H1 (cell line): ENCODE results near the gene RGS8. TPM values are rescaled to one million over a fixed set of nuclear protein-coding genes. Genes with fewer than 3 reads are reported as not detected.

Source experiments
- CHD1 ChIP-seq: IDR thresholded peaks from 2 replicates; pipeline ENCODE4 v1.6.1; 2012; ENCODE audit warnings: low read depth, low read length, improper control_type of control experiment
- HDAC2 ChIP-seq, 2 experiments: fragments of 300-600 bp in 1 of 2; sonication (generic) in 1 of 2; IDR thresholded peaks; 2 replicates each; pipeline ENCODE4 v1.6.1; 2011 to 2012; ENCODE audit warnings: low read depth in 2 of 2, low read length in 2 of 2, mild to moderate bottlenecking in 2 of 2, moderate library complexity in 2 of 2, borderline replicate concordance in 1 of 2, inconsistent platforms in 1 of 2
- JUN ChIP-seq: IDR thresholded peaks from 2 replicates; pipeline ENCODE4 v1.6.1; 2011; ENCODE audit warnings: low read depth, mild to moderate bottlenecking, improper control_type of control experiment, low read length
- POU5F1 ChIP-seq: IDR thresholded peaks from 2 replicates; pipeline ENCODE4 v1.6.1; 2011; ENCODE audit warnings: low read depth, mild to moderate bottlenecking, low read length, moderate library complexity
- SAP30 ChIP-seq: fragments of 300-600 bp; sonication (generic); IDR thresholded peaks from 2 replicates; pipeline ENCODE4 v1.7.1; 2012; ENCODE audit warnings: low read length, moderate library complexity, mild to moderate bottlenecking, inconsistent platforms; ENCODE audit not compliant: insufficient read depth, insufficient replicate concordance
- SIN3A ChIP-seq, 2 experiments: IDR thresholded peaks in 1 of 2; conservative IDR thresholded peaks in 1 of 2; 2 replicates each; pipeline ENCODE4 v1.6.1; 2011 to 2012; ENCODE audit warnings: low read length in 2 of 2, improper control_type of control experiment in 1 of 2, low read depth in 1 of 2, mild to moderate bottlenecking in 1 of 2
- SIRT6 ChIP-seq: IDR thresholded peaks from one replicate; pipeline ENCODE4 v1.7.1; 2012; ENCODE audit warnings: low read length, inconsistent platforms
- TAF1 ChIP-seq: IDR thresholded peaks from 2 replicates; pipeline ENCODE4 v1.6.1; 2011; ENCODE audit warnings: mild to moderate bottlenecking, low read depth, low read length
- TCF12 ChIP-seq: IDR thresholded peaks from 2 replicates; pipeline ENCODE4 v1.6.1; 2011; ENCODE audit warnings: low read depth, mild to moderate bottlenecking, low read length
- polyA plus RNA-seq, 7 experiments: library from polyadenylated mRNA; depleted of rRNA in 3 of 7; stranded (reverse) in 5 of 7; unstranded in 2 of 7; fragments of >200 nt in 5 of 7; fragments of 200-250 nt in 2 of 7; gene quantifications; 1 replicate in 5 of 7; 2 replicates in 1 of 7; 4 replicates in 1 of 7; pipeline versions ENCODE4 v1.2.1 to v1.2.3, GENCODE V29; 2011 to 2013; ENCODE audit warnings: missing spikeins in 2 of 7, mixed read lengths in 2 of 7
- total RNA-seq: library from RNA; stranded (reverse); fragmentation: NEBNext Ultra II Directional; extraction: Animal tissue kit (Norgen Biotek cat#: 25700); gene quantifications from 2 replicates; pipeline ENCODE4 v1.2.1, GENCODE V29; 2021
- TF ChIP-seq, protein P1 (sequence below): IDR thresholded peaks from 2 replicates; pipeline ENCODE4 v1.6.1; 2011; ENCODE audit warnings: low read length, improper control_type of control experiment
- TF ChIP-seq, protein P2 (sequence below): IDR thresholded peaks from 2 replicates; pipeline ENCODE4 v1.6.1; 2012; ENCODE audit warnings: low read length, inconsistent platforms

RGS8 gene
- total and polyA plus RNA-seq, 2 of the 8 experiments (the other 6 are each of a cell fraction or from before 2014, with no cell fraction given), result 0.13 to 0.23 TPM

GRCh38 chr1:182716740-182717720, 32.6 kb upstream of the RGS8 start (continued):
- TF ChIP-seq JUN (no peak), POU5F1 (no peak), SIN3A (conservative IDR thresholded peaks at IDR 0.05 in 1 of 2, IDR thresholded peaks at IDR 0.05 in 1 of 2; ENCODE audit: low read depth in 1 of 2, low read length in 2 of 2) (no peak), HDAC2 (IDR thresholded peaks at IDR 0.05; ENCODE audit: borderline replicate concordance in 1 of 2, low read depth in 2 of 2, low read length in 2 of 2) (no peak), TAF1 (no peak), CHD1 (no peak), SAP30 (no peak), TCF12 (no peak), SIRT6 (no peak)
- TF ChIP-seq, protein P1, sequence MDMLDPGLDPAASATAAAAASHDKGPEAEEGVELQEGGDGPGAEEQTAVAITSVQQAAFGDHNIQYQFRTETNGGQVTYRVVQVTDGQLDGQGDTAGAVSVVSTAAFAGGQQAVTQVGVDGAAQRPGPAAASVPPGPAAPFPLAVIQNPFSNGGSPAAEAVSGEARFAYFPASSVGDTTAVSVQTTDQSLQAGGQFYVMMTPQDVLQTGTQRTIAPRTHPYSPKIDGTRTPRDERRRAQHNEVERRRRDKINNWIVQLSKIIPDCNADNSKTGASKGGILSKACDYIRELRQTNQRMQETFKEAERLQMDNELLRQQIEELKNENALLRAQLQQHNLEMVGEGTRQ, result no peak
- TF ChIP-seq, protein P2, sequence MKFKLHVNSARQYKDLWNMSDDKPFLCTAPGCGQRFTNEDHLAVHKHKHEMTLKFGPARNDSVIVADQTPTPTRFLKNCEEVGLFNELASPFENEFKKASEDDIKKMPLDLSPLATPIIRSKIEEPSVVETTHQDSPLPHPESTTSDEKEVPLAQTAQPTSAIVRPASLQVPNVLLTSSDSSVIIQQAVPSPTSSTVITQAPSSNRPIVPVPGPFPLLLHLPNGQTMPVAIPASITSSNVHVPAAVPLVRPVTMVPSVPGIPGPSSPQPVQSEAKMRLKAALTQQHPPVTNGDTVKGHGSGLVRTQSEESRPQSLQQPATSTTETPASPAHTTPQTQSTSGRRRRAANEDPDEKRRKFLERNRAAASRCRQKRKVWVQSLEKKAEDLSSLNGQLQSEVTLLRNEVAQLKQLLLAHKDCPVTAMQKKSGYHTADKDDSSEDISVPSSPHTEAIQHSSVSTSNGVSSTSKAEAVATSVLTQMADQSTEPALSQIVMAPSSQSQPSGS, result no peak
